ENCODE measurements around the gene DOCK2. TPM values are rescaled to one million over a fixed set of nuclear protein-coding genes. Genes with fewer than 3 reads are reported as not detected.
A peak's percentile ranks its signal among the peaks of the same experiment; 100 is the strongest.

The DOCK2 gene
- total and polyA plus RNA-seq, 9 of the 15 experiments (the other 6 are each of a cell fraction or from before 2014, with no cell fraction given), result 4.5 to 42.6 (median 20.5) TPM

GRCh38 chr5:169637085-169637548, at the start of gene DOCK2 (continued):
- TF ChIP-seq CHAMP1 (IDR thresholded peaks at IDR 0.05) (no peak), JUN (IDR thresholded peaks at IDR 0.05; ENCODE audit: borderline replicate concordance, low read depth, low read length) (no peak), JUN (CRISPR knock-in tag; IDR thresholded peaks at IDR 0.05; ENCODE audit: borderline replicate concordance) (no peak), SMC3 (conservative IDR thresholded peaks at IDR 0.05; ENCODE audit: insufficient read depth, low read depth, low read length) (no peak), TBP (optimal IDR thresholded peaks at IDR 0.05; ENCODE audit: low read depth, low read length) (no peak), CAMTA2 (CRISPR knock-in tag; conservative IDR thresholded peaks at IDR 0.05) (no peak), MED1 (CRISPR knock-in tag; IDR thresholded peaks at IDR 0.05; ENCODE audit: borderline replicate concordance) (no peak), CTBP1 (IDR thresholded peaks at IDR 0.05; ENCODE audit: borderline replicate concordance) (peak; percentile 72), ZNF408 (CRISPR knock-in tag; IDR thresholded peaks at IDR 0.05; ENCODE audit: low read depth) (no peak), ETV6 (IDR thresholded peaks at IDR 0.05; ENCODE audit: borderline replicate concordance in 1 of 2, low read depth in 2 of 2, low read length in 1 of 2) (no peak), ETV6 (CRISPR knock-in tag; IDR thresholded peaks at IDR 0.05; ENCODE audit: borderline replicate concordance) (peak; percentile 57; the same call in 1 of the 2 replicates), CBX2 (IDR thresholded peaks at IDR 0.05; ENCODE audit: insufficient read depth, low read length, poor library complexity, severe bottlenecking) (no peak), ARID1B (IDR thresholded peaks at IDR 0.05) (no peak), SMAD2 (IDR thresholded peaks at IDR 0.05; ENCODE audit: low read depth, low read length) (no peak), HDAC2 (IDR thresholded peaks at IDR 0.05) (no peak), TBL1XR1 (IDR thresholded peaks at IDR 0.05; ENCODE audit: low read length in 2 of 2) (no peak), ELF2 (CRISPR knock-in tag; IDR thresholded peaks at IDR 0.05) (no peak; the same call in 1 of the 2 replicates), NR2C2 (CRISPR knock-in tag; IDR thresholded peaks at IDR 0.05) (peak; percentile 68; the same call in 1 of the 2 replicates), NR2C2 (tag; IDR thresholded peaks at IDR 0.05) (peak; percentile 78), ZC3H11A (IDR thresholded peaks at IDR 0.05; ENCODE audit: low read depth, low read length) (no peak), HMG20B (CRISPR knock-in tag; IDR thresholded peaks at IDR 0.05) (no peak)
- TF ChIP-seq, protein P1, sequence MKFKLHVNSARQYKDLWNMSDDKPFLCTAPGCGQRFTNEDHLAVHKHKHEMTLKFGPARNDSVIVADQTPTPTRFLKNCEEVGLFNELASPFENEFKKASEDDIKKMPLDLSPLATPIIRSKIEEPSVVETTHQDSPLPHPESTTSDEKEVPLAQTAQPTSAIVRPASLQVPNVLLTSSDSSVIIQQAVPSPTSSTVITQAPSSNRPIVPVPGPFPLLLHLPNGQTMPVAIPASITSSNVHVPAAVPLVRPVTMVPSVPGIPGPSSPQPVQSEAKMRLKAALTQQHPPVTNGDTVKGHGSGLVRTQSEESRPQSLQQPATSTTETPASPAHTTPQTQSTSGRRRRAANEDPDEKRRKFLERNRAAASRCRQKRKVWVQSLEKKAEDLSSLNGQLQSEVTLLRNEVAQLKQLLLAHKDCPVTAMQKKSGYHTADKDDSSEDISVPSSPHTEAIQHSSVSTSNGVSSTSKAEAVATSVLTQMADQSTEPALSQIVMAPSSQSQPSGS (CRISPR knock-in tag; IDR thresholded peaks at IDR 0.05), result no peak
- TF ChIP-seq, protein P2, sequence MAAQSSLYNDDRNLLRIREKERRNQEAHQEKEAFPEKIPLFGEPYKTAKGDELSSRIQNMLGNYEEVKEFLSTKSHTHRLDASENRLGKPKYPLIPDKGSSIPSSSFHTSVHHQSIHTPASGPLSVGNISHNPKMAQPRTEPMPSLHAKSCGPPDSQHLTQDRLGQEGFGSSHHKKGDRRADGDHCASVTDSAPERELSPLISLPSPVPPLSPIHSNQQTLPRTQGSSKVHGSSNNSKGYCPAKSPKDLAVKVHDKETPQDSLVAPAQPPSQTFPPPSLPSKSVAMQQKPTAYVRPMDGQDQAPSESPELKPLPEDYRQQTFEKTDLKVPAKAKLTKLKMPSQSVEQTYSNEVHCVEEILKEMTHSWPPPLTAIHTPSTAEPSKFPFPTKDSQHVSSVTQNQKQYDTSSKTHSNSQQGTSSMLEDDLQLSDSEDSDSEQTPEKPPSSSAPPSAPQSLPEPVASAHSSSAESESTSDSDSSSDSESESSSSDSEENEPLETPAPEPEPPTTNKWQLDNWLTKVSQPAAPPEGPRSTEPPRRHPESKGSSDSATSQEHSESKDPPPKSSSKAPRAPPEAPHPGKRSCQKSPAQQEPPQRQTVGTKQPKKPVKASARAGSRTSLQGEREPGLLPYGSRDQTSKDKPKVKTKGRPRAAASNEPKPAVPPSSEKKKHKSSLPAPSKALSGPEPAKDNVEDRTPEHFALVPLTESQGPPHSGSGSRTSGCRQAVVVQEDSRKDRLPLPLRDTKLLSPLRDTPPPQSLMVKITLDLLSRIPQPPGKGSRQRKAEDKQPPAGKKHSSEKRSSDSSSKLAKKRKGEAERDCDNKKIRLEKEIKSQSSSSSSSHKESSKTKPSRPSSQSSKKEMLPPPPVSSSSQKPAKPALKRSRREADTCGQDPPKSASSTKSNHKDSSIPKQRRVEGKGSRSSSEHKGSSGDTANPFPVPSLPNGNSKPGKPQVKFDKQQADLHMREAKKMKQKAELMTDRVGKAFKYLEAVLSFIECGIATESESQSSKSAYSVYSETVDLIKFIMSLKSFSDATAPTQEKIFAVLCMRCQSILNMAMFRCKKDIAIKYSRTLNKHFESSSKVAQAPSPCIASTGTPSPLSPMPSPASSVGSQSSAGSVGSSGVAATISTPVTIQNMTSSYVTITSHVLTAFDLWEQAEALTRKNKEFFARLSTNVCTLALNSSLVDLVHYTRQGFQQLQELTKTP (IDR thresholded peaks at IDR 0.05; ENCODE audit: low read depth in 1 of 2, partially characterized antibody in 2 of 2), result no peak

All from K562 (cell line).